Esophagus squamous epithelium (tissue), 4 donors: ENCODE data around the gene SCAANT1.

ENCODE experiments used
- CTCF ChIP-seq, 6 experiments: fragments of 450-650 bp in 4 of 6; fragments of 200-600 bp in 2 of 6; sonication (generic) in 2 of 6; IDR thresholded peaks; one replicate each; pipeline ENCODE4 v1.5.1; 2016 to 2019; ENCODE audit warnings: antibody characterized with exemption in 6 of 6, mild to moderate bottlenecking in 4 of 6, moderate library complexity in 4 of 6
- POLR2A ChIP-seq, 4 donors: fragments of 450-650 bp; IDR thresholded peaks; one replicate each; pipeline ENCODE4 v1.6.1; 2017; ENCODE audit warnings: antibody characterized with exemption in 4 of 4, mild to moderate bottlenecking in 4 of 4, moderate library complexity in 3 of 4

- TF ChIP-seq CTCF (IDR thresholded peaks at IDR 0.05) = no peak
- TF ChIP-seq POLR2A (IDR thresholded peaks at IDR 0.05) = no peak
Observed at GRCh38 chr3:63908081-63908736, 4.0 kb downstream of the SCAANT1 start.
